G401.6 (cell line): ENCODE results near the gene CHPF2.

ENCODE experiments used
- FAIRE-seq: peaks from 2 replicates; lab custom pipeline; 2012; peaks lifted over from hg19 to GRCh38; lab: Jason Lieb, UNC

Gene CHPF2

DNA sequence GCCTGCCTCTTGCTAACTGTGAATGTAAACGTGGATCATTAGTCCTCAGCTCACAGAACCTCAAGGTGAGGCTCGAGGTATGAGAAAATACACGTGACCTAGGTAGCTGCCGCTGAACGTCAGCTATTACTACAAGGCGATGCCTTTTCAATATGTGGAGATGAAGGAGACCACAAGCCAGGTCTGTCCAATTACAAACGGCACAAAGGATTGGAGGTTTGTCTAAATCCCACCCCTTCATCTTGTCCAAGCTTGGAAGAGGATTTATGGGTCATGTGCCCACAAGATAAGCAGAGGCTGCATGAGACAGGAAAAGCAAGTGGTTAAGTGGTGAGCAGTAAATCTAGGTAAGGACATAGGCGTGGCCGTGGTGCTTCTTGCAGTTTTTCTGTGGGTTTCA, 25.4 kb upstream of the CHPF2 start:
- FAIRE-seq: no peak

DNA sequence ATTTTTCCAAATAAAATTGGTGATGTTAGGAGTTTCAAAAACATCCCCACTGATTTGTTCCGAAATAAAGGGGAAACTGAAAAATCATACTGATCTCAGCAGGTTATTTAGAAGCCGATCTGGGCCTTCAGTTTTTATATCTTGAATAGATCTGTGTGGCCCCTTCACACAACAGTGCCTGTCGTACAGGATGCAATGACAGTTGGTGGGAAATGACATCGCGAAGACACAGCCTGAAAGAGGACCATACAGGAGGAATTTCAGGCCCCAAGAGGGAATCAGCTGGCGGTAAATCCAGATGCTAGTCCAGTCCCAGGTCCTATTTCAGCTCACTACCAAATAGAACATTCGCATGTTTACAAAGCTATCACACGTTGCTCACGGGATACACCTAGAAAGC, 25.0 kb upstream of the CHPF2 start:
- FAIRE-seq: no peak

DNA sequence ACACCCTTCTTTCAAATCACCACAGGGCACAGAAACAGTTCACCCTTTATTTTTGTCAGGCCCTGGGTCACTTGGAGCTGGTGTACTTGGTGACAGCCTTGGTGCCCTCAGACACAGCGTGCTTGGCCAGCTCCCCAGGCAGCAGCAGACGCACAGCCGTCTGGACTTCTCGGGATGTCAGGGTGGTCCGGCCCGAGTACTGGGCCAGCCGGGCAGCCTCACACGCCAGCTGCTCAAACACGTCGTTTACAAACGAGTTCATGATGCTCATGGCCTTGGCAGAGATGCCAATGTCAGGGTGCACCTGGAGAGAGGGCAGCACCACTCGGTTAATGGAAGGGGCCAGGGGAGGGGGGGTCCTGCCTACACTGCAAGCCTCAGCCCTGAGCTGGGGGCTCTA, 24.5 kb upstream of the CHPF2 start:
- no peak for FAIRE-seq

DNA sequence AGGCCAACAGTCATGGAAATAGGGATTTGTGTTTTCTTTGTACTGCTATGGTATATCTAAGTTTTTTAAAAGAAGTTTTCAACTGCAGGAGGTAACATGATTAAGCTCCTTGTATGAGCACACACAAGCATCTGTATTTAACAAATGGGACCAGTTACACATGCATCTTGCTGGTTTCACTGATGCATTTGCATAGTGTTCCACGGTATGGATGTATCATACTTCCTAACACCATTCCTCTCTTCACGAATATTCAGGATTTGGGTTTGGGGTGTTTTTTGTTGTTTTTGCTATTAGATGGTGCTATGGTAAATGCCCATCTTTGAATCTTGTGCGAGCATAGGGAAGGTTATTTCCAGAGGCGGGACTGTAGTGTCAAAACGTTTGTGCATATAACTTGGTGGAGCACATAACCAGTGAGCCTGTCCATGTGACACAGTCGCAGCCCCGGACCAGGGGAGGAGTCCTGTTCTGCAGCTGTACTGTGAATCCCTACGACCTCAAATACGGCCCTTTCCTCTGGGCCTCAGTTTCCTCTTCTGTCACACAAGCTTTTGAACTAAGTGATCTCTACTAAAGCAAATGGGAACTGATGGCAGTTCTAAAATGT, 23.9 kb upstream of the CHPF2 start:
- no peak for FAIRE-seq

DNA sequence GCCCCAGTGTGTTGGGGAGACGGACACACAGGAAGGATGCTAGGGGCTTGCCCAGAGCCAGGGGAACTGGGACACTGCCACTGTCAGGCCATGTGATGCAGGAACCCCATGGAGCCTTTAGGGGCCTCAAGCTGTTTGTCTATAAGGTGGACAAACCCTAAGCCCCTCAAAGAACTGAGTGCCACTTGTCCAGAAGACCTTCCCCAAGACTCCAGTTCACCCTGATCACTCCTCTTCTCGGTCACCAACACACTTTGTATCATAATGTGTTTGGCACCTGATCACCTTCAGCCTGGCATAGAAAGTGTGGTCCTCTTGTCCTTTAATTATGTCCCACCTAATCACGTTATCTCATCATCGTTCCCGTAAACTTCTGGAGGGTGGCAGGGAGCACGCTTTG, 22.7 kb upstream of the CHPF2 start:
- FAIRE-seq: no peak

DNA sequence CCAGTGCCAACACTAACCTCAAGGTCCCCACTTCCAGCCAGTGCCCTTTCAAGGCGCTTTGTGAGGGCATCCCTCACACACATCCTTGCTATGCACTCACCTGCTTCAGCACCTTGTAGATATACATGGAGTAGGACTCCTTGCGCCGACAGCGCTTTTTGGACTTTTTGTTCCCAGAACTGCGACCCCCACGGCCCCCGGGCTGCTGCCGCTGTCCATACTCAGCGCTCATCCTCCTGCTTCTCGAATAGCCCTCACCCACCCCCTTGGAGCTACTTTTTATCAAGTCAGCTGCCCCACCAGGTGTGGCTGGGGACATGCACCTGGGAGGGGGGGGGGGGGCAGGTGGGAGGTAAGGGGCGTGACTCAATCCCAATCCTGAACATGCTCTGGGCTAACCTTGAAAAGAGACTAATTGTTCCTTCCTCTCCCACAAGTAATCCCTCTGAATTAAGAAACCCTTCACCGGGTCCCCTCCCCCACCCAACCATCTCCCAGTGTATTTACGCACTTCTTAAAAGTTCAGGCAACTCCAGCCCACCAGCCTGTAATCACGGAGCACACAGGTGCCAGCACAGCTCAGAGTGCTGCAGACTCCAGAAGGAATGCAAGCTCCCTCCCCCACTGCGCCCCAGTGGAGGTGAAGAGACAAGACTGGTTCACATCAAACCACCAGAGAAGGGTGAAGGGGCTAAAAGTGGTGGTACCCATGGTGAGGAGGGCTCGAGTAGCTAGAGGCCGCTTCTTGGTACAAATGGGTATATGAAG, 22.0 kb upstream of the CHPF2 start, which contains the start of gene H2BK1:
H2BK1 (minus strand) TSS at position 402 of the 768 bp plus-strand sequence; CDS start at position 232, 170 bp downstream.
- FAIRE-seq: no peak

DNA sequence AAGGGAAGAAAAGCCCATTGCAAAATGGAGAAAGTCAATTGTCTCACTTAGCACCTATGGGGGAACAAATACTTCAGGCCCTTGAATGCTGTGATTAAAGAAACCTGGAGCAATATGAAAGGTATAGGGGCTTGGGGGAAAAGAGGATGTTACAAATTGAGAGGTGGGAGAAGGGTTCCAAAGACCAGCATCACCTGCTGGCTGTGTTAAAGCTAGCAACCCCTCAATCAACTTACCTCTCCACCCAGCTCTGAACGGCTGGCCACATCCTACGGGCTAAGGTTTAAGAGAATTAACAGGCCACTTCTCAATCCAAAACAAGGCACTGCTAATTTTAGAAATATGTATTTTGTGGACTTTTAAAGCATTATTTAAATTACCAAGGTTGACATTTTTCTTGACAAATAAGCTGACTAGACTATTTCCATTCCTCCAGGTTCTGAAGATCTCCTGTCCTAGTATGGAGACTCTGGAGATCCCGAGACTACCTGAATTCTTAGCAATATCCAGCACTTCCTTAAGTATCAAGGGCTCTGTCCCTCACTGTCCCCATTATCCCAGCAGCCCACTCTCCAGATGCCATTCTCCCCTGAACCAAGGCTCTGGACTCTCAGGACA, 21.0 kb upstream of the CHPF2 start:
- no peak for FAIRE-seq

DNA sequence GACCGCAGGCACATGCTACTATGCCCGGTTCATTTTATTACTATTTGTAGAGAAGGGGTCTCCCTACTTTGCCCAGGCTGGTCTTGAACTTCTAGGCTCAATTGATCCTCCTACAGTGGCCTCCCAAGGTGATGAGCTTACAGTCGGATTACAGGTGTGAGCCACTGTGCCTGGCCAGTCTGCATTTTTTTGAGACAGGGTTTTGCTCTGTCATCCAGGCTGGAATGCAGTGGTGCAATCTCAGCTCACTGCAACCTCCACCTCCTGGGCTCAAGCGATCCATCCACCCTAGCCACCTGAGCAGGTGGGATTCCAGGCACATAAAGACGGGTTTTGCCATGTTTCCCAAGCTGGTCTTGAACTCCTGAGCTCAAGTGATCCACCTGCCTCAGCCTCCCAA, 19.7 kb upstream of the CHPF2 start:
- no peak for FAIRE-seq

DNA sequence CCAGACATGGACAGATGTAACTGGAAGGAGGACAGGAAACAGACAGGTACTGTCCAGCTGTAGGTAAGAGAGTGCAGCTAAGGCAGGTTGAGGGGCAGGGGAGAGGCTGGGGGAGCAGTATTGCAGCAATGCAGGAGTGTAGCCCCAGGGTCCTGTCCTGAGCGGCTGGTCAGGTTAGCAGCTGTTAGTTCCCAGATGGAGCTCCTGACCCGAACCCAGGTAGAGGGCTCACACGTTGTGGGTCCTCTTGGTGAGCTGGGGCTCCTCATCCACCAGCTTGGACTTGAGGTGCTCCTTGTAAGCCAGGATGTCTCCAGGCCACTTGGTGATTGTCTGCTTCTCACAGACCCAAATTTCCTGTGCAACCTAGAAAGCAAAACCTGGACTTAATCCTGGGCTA, 18.5 kb upstream of the CHPF2 start:
- FAIRE-seq: no peak

DNA sequence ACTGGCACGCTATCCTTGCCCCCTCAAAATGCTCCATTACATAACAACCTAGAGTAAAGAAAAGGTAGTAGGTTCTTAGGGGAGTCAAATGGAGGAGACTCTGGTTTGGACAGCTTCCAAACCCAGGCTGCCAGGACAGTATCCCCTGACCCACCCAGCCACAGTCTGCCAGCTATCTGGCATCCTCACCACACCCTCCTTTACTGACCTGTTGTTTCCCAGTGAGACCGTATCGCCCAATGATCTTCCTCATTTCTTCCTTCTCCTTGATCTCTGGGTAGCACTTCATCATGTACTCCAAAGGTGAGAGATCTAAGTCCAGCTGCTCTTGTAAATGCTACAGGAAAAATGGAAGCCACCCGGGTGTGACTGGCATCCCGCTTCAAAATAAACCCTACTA, 16.9 kb upstream of the CHPF2 start:
- no peak for FAIRE-seq

DNA sequence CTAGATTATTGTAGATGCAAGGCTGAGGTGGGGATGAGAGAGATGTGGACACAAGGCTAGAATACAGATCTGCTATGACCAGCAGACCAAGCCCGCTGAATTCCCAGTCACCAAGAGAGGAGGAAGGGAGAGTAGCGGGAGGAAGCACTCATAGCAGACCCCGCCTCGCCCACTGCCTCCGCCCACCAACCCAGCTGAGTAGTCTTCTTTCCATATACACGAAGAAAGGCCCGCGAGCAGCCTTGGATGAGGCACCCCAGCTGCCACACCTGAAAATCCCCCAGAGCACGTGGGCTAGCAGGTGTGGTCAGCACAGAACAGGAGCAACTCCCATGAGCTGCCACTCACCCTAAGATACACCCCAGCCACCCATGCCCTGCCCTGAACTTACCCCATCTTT, 14.1 kb upstream of the CHPF2 start:
- FAIRE-seq: no peak

DNA sequence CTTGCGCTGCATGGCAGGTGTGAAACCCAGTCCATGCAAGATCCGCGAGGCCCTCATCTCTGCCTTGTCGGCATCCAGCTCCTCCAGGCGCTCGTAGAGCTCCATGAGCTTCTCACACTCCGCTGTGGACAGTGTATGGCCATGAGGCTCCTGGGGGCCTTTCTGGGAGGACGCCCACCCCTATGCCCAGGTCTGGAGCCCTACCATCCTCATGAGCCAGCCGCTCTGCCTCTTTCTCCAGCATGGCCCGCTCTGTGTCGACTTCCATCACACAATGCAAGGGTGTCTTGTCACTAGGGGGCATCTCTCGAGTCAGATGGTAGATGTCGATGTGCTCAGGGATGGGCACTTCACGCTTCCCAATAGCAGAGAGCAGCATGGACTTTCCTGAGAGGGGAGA, 8.6 kb upstream of the CHPF2 start:
- no peak for FAIRE-seq

DNA sequence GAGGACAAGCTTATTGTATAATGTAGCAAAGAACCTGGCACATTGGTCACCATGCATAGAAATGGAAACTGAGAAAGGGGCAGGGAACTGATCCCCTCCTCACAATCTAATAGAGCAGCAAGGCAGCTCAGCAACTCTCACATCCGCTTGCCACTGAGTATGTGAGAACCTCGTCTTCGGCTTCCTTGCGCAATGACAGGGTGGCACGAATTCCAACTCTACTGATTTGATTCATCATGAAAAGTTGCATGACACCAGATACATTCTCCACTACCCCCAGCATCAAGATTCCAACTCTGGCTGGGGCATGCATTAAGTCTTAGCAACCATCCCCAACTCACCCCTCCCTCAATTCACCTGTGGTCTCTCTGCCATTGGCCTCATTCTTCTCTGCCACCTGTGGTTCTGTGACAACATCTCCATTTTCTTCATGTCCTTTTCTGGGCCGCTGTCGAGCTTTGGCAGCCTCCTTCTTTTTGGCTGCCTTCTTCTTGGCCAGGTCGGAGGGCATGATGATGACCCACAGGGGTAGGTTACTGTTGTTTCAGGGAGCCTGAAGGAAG, 6.3 kb upstream of the CHPF2 start:
- no peak for FAIRE-seq

DNA sequence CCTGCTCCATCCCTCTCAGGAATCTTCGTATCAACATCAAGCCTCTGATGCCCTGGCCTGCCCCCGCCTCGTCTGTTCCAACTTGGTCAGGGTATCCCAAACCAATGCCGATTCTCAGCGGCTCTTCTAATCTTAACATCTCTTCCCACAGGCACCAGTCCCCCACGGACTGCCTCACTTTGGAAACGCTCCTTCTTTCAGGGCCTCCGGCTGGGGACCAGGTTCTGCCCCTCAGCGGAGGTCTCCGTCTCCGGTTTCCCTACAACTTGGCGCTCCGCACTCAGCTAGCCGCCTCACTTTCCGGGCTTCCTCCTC, 5.8 kb upstream of the CHPF2 start:
- FAIRE-seq: no peak

DNA sequence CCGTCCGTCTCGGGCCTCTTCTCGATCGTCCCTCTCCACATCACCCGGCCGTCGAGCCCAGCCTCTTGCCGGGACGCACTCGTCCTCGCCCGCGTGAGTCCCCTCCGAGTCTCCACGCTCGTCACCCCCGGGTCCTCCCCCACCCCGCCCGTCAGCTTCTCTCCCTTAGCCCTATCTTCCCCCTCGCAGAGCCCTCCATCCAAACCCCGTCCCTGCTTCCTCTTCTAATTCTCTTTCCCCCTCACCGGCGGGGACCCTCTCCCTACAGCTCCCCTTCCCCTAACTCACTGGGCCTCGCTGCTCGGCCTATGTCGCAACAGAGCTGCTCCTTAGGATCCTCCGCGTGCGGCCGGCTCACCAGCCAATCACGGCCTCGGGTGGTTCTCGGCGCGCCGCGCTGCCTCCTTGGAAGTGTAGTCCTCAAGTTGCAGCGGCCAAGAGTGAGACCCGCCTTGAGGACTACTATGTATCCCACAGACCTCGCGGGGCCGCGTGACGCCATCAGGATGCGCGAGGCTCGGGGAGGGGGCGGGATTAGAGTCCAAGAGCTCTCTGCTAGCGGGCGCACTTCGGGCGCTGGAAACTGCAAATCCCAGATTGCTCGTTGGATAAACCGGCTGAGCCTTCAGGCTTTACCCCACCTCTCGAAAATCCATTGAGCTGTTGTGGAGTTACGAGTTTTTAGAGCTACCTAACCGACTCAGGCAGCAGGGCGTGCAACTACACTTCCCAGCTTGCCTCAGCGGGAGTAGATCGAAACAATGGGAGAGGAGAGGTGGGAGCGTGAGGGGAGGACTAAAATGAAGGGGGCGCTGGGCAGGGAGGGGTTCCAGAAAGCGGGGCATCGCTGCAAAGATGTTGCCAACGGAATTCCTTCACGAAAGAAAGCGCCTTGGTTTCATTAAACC, 5.2 kb upstream of the CHPF2 start, which contains the start of gene ABCF2:
ABCF2 (minus strand) TSS at position 331 of the 908 bp plus-strand sequence. CDS start 747 bp downstream, outside the sequence.
- FAIRE-seq: peak; percentile 96

DNA sequence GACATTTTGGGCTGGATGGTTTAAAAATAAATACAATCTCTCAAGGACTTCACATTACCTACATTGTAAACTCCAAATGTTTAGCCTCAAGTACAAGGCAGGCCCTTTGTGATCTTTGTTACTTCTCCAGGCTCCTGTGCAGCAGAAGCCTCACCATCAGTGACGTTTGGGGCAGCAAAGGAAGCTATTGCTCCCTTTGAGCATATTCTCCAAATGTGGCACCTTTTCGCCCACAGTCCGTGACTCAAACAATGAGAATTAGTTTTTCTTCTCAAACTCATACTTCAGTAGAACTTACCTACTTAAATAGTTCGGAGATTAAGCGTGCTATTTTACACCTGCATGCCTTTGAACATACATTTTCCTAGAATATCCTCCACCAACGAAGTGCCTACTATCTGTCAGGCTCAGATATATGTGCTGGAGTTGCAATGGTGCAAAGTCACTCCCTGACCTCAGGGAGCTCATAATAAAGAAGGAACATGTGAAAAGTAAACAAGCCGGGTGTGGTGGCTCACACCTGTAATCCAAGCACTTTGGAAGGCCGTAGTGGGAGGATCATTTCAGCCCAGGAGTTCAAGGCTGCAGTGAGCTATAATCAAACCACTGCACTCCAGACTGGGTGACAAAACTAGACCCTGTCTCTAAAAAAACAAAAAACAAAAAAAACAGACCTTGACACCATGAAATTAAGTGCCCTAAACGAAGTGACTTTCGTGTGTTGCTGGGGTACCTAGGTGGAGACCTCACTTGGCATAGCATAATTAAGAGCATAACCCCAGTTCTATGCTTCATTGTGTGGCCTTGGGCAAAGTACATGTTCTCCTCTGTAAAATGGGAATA, 4.0 kb upstream of the CHPF2 start:
- FAIRE-seq: no peak

DNA sequence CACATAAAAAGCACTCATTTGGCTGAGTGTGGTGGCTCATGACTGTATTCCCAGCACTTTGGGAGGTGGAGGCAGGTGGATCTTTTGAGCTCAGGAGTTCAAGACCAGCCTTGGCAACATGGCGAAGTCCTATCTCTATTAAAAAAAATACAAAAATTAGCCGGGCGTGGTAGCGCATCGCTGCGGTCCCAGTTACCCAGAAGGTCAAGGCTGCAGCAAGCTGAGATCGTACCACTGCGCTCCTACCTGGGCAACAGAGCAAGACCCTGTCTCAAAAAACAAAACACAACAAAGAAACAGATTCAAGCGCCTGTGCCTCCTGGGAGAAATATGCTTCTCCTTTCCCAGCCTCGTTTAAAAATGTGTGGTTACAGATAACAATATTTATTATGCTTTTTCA, 3.0 kb upstream of the CHPF2 start:
- FAIRE-seq: no peak

DNA sequence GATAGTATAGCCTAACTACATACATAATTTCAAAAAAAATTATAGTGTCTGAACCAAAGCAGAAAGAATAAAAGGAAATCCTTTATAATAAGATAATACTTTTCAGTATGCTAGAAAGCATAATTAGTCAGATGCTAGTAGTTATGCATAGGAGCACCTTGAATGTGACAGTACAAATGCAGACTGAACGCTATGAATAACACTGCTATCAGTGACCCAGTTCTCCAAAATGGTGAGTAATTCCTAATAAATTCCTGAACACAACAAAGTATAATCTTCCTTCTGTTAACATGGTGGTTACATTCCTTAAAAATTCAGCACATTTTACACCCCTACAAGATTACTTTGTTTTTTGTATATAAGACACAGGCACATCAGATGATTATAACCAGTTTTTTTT, 1.2 kb upstream of the CHPF2 start:
- FAIRE-seq: no peak

DNA sequence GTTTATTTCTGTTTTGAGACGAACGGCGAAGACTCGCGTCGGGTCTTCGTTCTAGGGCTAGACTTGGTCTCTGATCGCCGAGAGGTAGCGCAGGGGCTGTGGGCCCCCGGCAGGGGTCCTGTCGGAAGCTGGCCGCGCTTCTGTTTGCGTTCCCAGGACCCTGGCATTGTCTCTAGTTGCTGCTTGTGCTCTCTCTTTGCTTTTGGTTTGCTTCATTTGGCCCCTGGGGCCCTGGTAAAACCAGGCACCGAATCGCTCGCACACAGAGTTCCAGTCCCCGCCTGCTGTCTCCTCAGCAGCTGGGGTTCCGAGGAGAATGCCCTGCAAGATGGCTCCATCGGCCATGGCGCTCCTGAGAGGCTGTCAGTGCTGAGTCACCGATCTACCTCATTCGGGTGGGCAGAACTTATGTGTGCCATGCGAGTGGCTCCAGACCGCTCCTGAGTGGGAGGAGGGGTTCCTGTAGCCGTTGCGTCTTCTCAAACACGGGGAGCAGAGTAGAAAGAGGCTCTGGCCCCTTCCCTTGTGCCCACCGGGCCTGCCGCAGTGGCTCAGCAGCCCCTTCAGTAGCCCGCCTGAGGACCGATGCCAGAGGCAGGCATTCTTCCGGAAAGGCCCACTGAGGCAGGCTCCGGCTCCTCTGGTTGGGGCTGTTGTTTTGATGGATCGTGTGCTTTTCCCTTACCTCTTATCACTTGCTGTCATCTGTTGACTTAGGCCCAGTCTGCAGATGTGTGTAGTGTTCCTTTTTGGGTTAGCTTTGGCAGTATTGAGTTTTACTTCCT, 826 bp downstream of the CHPF2 start:
- FAIRE-seq: no peak

DNA sequence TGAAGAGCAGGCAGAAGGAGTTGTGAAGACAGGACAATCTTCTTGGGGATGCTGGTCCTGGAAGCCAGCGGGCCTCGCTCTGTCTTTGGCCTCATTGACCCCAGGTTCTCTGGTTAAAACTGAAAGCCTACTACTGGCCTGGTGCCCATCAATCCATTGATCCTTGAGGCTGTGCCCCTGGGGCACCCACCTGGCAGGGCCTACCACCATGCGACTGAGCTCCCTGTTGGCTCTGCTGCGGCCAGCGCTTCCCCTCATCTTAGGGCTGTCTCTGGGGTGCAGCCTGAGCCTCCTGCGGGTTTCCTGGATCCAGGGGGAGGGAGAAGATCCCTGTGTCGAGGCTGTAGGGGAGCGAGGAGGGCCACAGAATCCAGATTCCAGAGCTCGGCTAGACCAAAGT, 1.5 kb downstream of the CHPF2 start:
- no peak for FAIRE-seq
